Measurements from ENCODE around the gene SCIMP. TPM values are rescaled to one million over a fixed set of nuclear protein-coding genes. Genes with fewer than 3 reads are reported as not detected.
"Not testable (repeated sequence)": the region's sequence is repeated elsewhere in the genome, so short reads cannot be mapped to it uniquely, and the experiment has no call there.

Gene SCIMP
- 1.2 TPM for polyA plus RNA-seq (ENCODE audit: insufficient read length)

GRCh38 chr17:5234645-5235576, at the start of gene SCIMP:
SCIMP (minus strand) TSS chr17:5234860; CDS start chr17:5234755, 105 bp downstream.
- DNase-seq (ENCODE audit: low read depth): no peak

- DNase-seq (ENCODE audit: low read depth): no peak
Observed at GRCh38 chr17:5283571-5284315, 49.1 kb upstream of the SCIMP start.

GRCh38 chr17:5282642-5283217, 48.1 kb upstream of the SCIMP start:
- no peak for DNase-seq (ENCODE audit: low read depth)

GRCh38 chr17:5281814-5282641, 47.4 kb upstream of the SCIMP start, which contains the start of gene RABEP1:
RABEP1 (plus strand) TSS chr17:5282284; CDS start chr17:5282487, 203 bp downstream.
- DNase-seq (ENCODE audit: low read depth): peak; percentile 62

GRCh38 chr17:5272322-5272721, 37.7 kb upstream of the SCIMP start:
- no peak for DNase-seq (ENCODE audit: low read depth)

- no peak for DNase-seq (ENCODE audit: low read depth)
Observed at GRCh38 chr17:5269241-5269960, 34.7 kb upstream of the SCIMP start.

GRCh38 chr17:5264893-5265292, 30.2 kb upstream of the SCIMP start:
- DNase-seq (ENCODE audit: low read depth): no peak

- DNase-seq (ENCODE audit: low read depth): no peak
Observed at GRCh38 chr17:5263441-5263840, 28.8 kb upstream of the SCIMP start.

GRCh38 chr17:5262416-5262991, 27.8 kb upstream of the SCIMP start:
- no peak for DNase-seq (ENCODE audit: low read depth)

GRCh38 chr17:5260542-5260941, 25.9 kb upstream of the SCIMP start:
- no peak for DNase-seq (ENCODE audit: low read depth)

GRCh38 chr17:5257124-5257523, 22.5 kb upstream of the SCIMP start:
- no peak for DNase-seq (ENCODE audit: low read depth)

- no peak for DNase-seq (ENCODE audit: low read depth)
Observed at GRCh38 chr17:5254903-5255521, 20.4 kb upstream of the SCIMP start.

- no peak for DNase-seq (ENCODE audit: low read depth)
Observed at GRCh38 chr17:5254414-5254813, 19.8 kb upstream of the SCIMP start.

- peak; percentile 55 for DNase-seq (ENCODE audit: low read depth)
Observed at GRCh38 chr17:5249615-5250014, 15.0 kb upstream of the SCIMP start.

GRCh38 chr17:5248821-5249479, 14.3 kb upstream of the SCIMP start:
- no peak for DNase-seq (ENCODE audit: low read depth)

- no peak for DNase-seq (ENCODE audit: low read depth)
Observed at GRCh38 chr17:5247621-5248020, 13.0 kb upstream of the SCIMP start.

GRCh38 chr17:5241861-5242671, 7.4 kb upstream of the SCIMP start:
- no peak for DNase-seq (ENCODE audit: low read depth)

- DNase-seq (ENCODE audit: low read depth): not testable (repeated sequence)
Observed at GRCh38 chr17:5239769-5240168, 5.1 kb upstream of the SCIMP start.
